ENCODE measurements around the gene ATIC. TPM values are rescaled to one million over a fixed set of nuclear protein-coding genes. Genes with fewer than 3 reads are reported as not detected.

ATIC gene
- polyA plus RNA-seq, 1 donor: 129 TPM

GRCh38 chr2:215382011-215382410 lies 70.2 kb downstream of the ATIC start:
- H3K9me3 ChIP-seq (ENCODE audit: control insufficient read depth, low read depth, low read length): peaks cover 16% of the 10 kb centered on the region
- no peaks in the 10 kb centered on the region for H3K27me3 ChIP-seq (ENCODE audit: control insufficient read depth, insufficient read depth, low read length)
- DNase-seq: no peak
- H3K4me1 ChIP-seq (ENCODE audit: control insufficient read depth, insufficient read depth, low read length): no peaks in the 10 kb centered on the region
- H3K36me3 ChIP-seq (ENCODE audit: control insufficient read depth, insufficient read depth, low read length): peaks cover 70% of the 10 kb centered on the region
- H3K4me3 ChIP-seq (ENCODE audit: low read length): no peak overlapping the region
- no peak overlapping the region for H3K27ac ChIP-seq (ENCODE audit: low read length)
- 100% methylated on average over 1 of the region's 7 CpGs for WGBS (ENCODE audit: insufficient coverage, low lambda C conversion rate)

- Histone ChIP-seq H3K4me1 (ENCODE audit: control insufficient read depth, insufficient read depth, low read length) (no peaks in the 10 kb centered on the region), H3K9me3 (ENCODE audit: control insufficient read depth, low read depth, low read length) (peaks cover 16% of the 10 kb centered on the region), H3K36me3 (ENCODE audit: control insufficient read depth, insufficient read depth, low read length) (peaks cover 69% of the 10 kb centered on the region), H3K4me3 (ENCODE audit: low read length) (no peak overlapping the region), H3K27me3 (ENCODE audit: control insufficient read depth, insufficient read depth, low read length) (no peaks in the 10 kb centered on the region), H3K27ac (ENCODE audit: low read length) (no peak overlapping the region)
- no peak for DNase-seq
Observed at GRCh38 chr2:215382480-215382879, 70.6 kb downstream of the ATIC start.

- Histone ChIP-seq H3K9me3 (ENCODE audit: control insufficient read depth, low read depth, low read length) (peaks cover 16% of the 10 kb centered on the region), H3K4me3 (ENCODE audit: low read length) (no peak overlapping the region), H3K27ac (ENCODE audit: low read length) (no peak overlapping the region), H3K4me1 (ENCODE audit: control insufficient read depth, insufficient read depth, low read length) (no peaks in the 10 kb centered on the region), H3K36me3 (ENCODE audit: control insufficient read depth, insufficient read depth, low read length) (peaks cover 64% of the 10 kb centered on the region), H3K27me3 (ENCODE audit: control insufficient read depth, insufficient read depth, low read length) (no peaks in the 10 kb centered on the region)
- no peak for DNase-seq
- WGBS (ENCODE audit: insufficient coverage, low lambda C conversion rate): no CpG with 5 or more reads among the region's 8 CpGs
Observed at GRCh38 chr2:215383652-215384279, 71.9 kb downstream of the ATIC start.

GRCh38 chr2:215384710-215385109 lies 72.9 kb downstream of the ATIC start:
- no peak overlapping the region for H3K4me3 ChIP-seq (ENCODE audit: low read length)
- H3K9me3 ChIP-seq (ENCODE audit: control insufficient read depth, low read depth, low read length): peaks cover 13% of the 10 kb centered on the region
- DNase-seq: no peak
- peaks cover 57% of the 10 kb centered on the region for H3K36me3 ChIP-seq (ENCODE audit: control insufficient read depth, insufficient read depth, low read length)
- H3K4me1 ChIP-seq (ENCODE audit: control insufficient read depth, insufficient read depth, low read length): no peaks in the 10 kb centered on the region
- 60% methylated on average over 3 of the region's 7 CpGs for WGBS (ENCODE audit: insufficient coverage, low lambda C conversion rate)
- H3K27me3 ChIP-seq (ENCODE audit: control insufficient read depth, insufficient read depth, low read length): no peaks in the 10 kb centered on the region
- no peak overlapping the region for H3K27ac ChIP-seq (ENCODE audit: low read length)

- Histone ChIP-seq H3K9me3 (ENCODE audit: control insufficient read depth, low read depth, low read length) (peaks cover 12% of the 10 kb centered on the region), H3K4me1 (ENCODE audit: control insufficient read depth, insufficient read depth, low read length) (no peaks in the 10 kb centered on the region), H3K4me3 (ENCODE audit: low read length) (no peak overlapping the region), H3K27me3 (ENCODE audit: control insufficient read depth, insufficient read depth, low read length) (no peaks in the 10 kb centered on the region), H3K36me3 (ENCODE audit: control insufficient read depth, insufficient read depth, low read length) (peaks cover 53% of the 10 kb centered on the region), H3K27ac (ENCODE audit: low read length) (no peak overlapping the region)
- WGBS (ENCODE audit: insufficient coverage, low lambda C conversion rate): no CpG with 5 or more reads among the region's 7 CpGs
- no peak for DNase-seq
Observed at GRCh38 chr2:215386566-215386965, 74.7 kb downstream of the ATIC start.

- no peak for DNase-seq
- WGBS (ENCODE audit: insufficient coverage, low lambda C conversion rate): no CpG with 5 or more reads among the region's 7 CpGs
- H3K27ac ChIP-seq (ENCODE audit: low read length): no peak overlapping the region
- no peak overlapping the region for H3K4me3 ChIP-seq (ENCODE audit: low read length)
- peaks cover 58% of the 10 kb centered on the region for H3K36me3 ChIP-seq (ENCODE audit: control insufficient read depth, insufficient read depth, low read length)
- peaks cover 14% of the 10 kb centered on the region for H3K9me3 ChIP-seq (ENCODE audit: control insufficient read depth, low read depth, low read length)
- H3K27me3 ChIP-seq (ENCODE audit: control insufficient read depth, insufficient read depth, low read length): no peaks in the 10 kb centered on the region
- H3K4me1 ChIP-seq (ENCODE audit: control insufficient read depth, insufficient read depth, low read length): no peaks in the 10 kb centered on the region
Observed at GRCh38 chr2:215388002-215388728, 76.3 kb downstream of the ATIC start.

GRCh38 chr2:215390550-215390913 lies 78.7 kb downstream of the ATIC start:
- Histone ChIP-seq H3K27ac (ENCODE audit: low read length) (no peak overlapping the region), H3K36me3 (ENCODE audit: control insufficient read depth, insufficient read depth, low read length) (peaks cover 56% of the 10 kb centered on the region), H3K27me3 (ENCODE audit: control insufficient read depth, insufficient read depth, low read length) (no peaks in the 10 kb centered on the region), H3K4me1 (ENCODE audit: control insufficient read depth, insufficient read depth, low read length) (no peaks in the 10 kb centered on the region), H3K4me3 (ENCODE audit: low read length) (no peak overlapping the region), H3K9me3 (ENCODE audit: control insufficient read depth, low read depth, low read length) (peaks cover 10% of the 10 kb centered on the region)
- DNase-seq: no peak
- no CpG with 5 or more reads among the region's 2 CpGs for WGBS (ENCODE audit: insufficient coverage, low lambda C conversion rate)

- no peak overlapping the region for H3K4me3 ChIP-seq (ENCODE audit: low read length)
- peaks cover 10% of the 10 kb centered on the region for H3K9me3 ChIP-seq (ENCODE audit: control insufficient read depth, low read depth, low read length)
- peaks cover 54% of the 10 kb centered on the region for H3K36me3 ChIP-seq (ENCODE audit: control insufficient read depth, insufficient read depth, low read length)
- WGBS (ENCODE audit: insufficient coverage, low lambda C conversion rate): 96% methylated on average over 4 of the region's 5 CpGs
- DNase-seq: no peak
- no peaks in the 10 kb centered on the region for H3K4me1 ChIP-seq (ENCODE audit: control insufficient read depth, insufficient read depth, low read length)
- H3K27ac ChIP-seq (ENCODE audit: low read length): no peak overlapping the region
- no peaks in the 10 kb centered on the region for H3K27me3 ChIP-seq (ENCODE audit: control insufficient read depth, insufficient read depth, low read length)
Observed at GRCh38 chr2:215391531-215391930, 79.7 kb downstream of the ATIC start.

- Histone ChIP-seq H3K27me3 (ENCODE audit: control insufficient read depth, insufficient read depth, low read length) (no peaks in the 10 kb centered on the region), H3K4me1 (ENCODE audit: control insufficient read depth, insufficient read depth, low read length) (no peaks in the 10 kb centered on the region), H3K36me3 (ENCODE audit: control insufficient read depth, insufficient read depth, low read length) (peaks cover 55% of the 10 kb centered on the region), H3K9me3 (ENCODE audit: control insufficient read depth, low read depth, low read length) (peaks cover 6% of the 10 kb centered on the region), H3K4me3 (ENCODE audit: low read length) (no peak overlapping the region), H3K27ac (ENCODE audit: low read length) (no peak overlapping the region)
- no peak for DNase-seq
Observed at GRCh38 chr2:215392164-215392563, 80.3 kb downstream of the ATIC start.

GRCh38 chr2:215392687-215393270 lies 80.9 kb downstream of the ATIC start:
- H3K27me3 ChIP-seq (ENCODE audit: control insufficient read depth, insufficient read depth, low read length): no peaks in the 10 kb centered on the region
- peaks cover 9% of the 10 kb centered on the region for H3K9me3 ChIP-seq (ENCODE audit: control insufficient read depth, low read depth, low read length)
- H3K27ac ChIP-seq (ENCODE audit: low read length): no peak overlapping the region
- no peak overlapping the region for H3K4me3 ChIP-seq (ENCODE audit: low read length)
- H3K4me1 ChIP-seq (ENCODE audit: control insufficient read depth, insufficient read depth, low read length): no peaks in the 10 kb centered on the region
- 81% methylated on average over 3 of the region's 12 CpGs for WGBS (ENCODE audit: insufficient coverage, low lambda C conversion rate)
- no peak for DNase-seq
- H3K36me3 ChIP-seq (ENCODE audit: control insufficient read depth, insufficient read depth, low read length): peaks cover 56% of the 10 kb centered on the region

Data from large intestine (tissue), 3 donors.